ENCODE results near the gene CACNB4. TPM values are rescaled to one million over a fixed set of nuclear protein-coding genes. Genes with fewer than 3 reads are reported as not detected.

Gene CACNB4
- total and polyA plus RNA-seq, 8 donors, result 0.34 to 1.3 (median 0.70) TPM

- no peak for DNase-seq
- intact Hi-C loops (cut with DNase I), result no loop called here
- Histone ChIP-seq H3K36me3 (no peaks in the 10 kb centered on the region), H3K4me1 (no peaks in the 10 kb centered on the region), H3K9me3 (no peaks in the 10 kb centered on the region), H3K27ac (no peak overlapping the region), H3K27me3 (no peaks in the 10 kb centered on the region), H3K4me3 (no peak overlapping the region)
- ATAC-seq, result no peak
- 32 to 52% methylated on average over 1 of the region's 1 CpG for WGBS, 2 donors
- no peak for FAIRE-seq
- TF ChIP-seq, protein P1, sequence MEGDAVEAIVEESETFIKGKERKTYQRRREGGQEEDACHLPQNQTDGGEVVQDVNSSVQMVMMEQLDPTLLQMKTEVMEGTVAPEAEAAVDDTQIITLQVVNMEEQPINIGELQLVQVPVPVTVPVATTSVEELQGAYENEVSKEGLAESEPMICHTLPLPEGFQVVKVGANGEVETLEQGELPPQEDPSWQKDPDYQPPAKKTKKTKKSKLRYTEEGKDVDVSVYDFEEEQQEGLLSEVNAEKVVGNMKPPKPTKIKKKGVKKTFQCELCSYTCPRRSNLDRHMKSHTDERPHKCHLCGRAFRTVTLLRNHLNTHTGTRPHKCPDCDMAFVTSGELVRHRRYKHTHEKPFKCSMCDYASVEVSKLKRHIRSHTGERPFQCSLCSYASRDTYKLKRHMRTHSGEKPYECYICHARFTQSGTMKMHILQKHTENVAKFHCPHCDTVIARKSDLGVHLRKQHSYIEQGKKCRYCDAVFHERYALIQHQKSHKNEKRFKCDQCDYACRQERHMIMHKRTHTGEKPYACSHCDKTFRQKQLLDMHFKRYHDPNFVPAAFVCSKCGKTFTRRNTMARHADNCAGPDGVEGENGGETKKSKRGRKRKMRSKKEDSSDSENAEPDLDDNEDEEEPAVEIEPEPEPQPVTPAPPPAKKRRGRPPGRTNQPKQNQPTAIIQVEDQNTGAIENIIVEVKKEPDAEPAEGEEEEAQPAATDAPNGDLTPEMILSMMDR (IDR thresholded peaks at IDR 0.05), result no peak
These were observed 37.5 kb downstream of the CACNB4 start for GRCh38 chr2:152061383-152061782.

- WGBS, 2 donors, result 36 to 90% methylated on average over 1 of the region's 1 CpG
- no peaks in the 10 kb centered on the region for H3K9me3 ChIP-seq
- H3K4me3 ChIP-seq, result no peak overlapping the region
- H3K36me3 ChIP-seq, result no peaks in the 10 kb centered on the region
- FAIRE-seq, result no peak
- ATAC-seq, result no peak
- TF ChIP-seq, protein P1 (IDR thresholded peaks at IDR 0.05), result no peak
- H3K4me1 ChIP-seq, result no peaks in the 10 kb centered on the region
- no peak overlapping the region for H3K27ac ChIP-seq
- no peaks in the 10 kb centered on the region for H3K27me3 ChIP-seq
- no peak for DNase-seq
- intact Hi-C loops (cut with DNase I), result no loop called here
These were observed 40.2 kb downstream of the CACNB4 start for GRCh38 chr2:152058655-152059054.

DNA sequence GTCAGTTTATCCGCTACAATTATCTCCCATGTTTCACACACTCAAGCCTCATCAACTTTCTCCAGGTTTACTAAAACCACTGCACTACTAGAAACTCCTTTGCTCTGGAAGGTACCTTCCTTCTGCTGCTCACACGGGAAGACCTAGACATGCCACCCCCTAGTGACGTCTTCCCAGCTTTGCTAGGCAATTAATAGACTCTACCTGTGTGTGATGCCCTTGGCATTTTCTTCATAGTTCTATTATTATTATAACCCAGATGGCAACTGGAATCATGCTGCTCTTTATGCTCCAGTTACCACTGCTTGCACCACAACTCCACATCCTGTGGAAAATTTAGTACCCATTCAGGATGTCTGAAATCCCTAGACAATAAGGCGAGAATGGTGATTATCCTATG, 42.4 kb downstream of the CACNB4 start:
- FAIRE-seq (no peak), DNase-seq (no peak), ATAC-seq (no peak)
- no peaks in the 10 kb centered on the region for H3K36me3 ChIP-seq
- TF ChIP-seq, protein P1 (IDR thresholded peaks at IDR 0.05), result no peak
- no peak overlapping the region for H3K27ac ChIP-seq
- WGBS, 2 donors, result 69 to 79% methylated on average over 4 of the region's 4 CpGs
- H3K4me3 ChIP-seq, result no peak overlapping the region
- no peaks in the 10 kb centered on the region for H3K27me3 ChIP-seq
- intact Hi-C loops (cut with DNase I), result no loop called here
- H3K4me1 ChIP-seq, result no peaks in the 10 kb centered on the region
- H3K9me3 ChIP-seq, result no peaks in the 10 kb centered on the region

- Histone ChIP-seq H3K36me3 (no peaks in the 10 kb centered on the region), H3K9me3 (no peaks in the 10 kb centered on the region), H3K4me3 (no peak overlapping the region), H3K4me1 (no peaks in the 10 kb centered on the region), H3K27ac (no peak overlapping the region), H3K27me3 (no peaks in the 10 kb centered on the region)
- 90 to 94% methylated on average over 8 of the region's 8 CpGs for WGBS, 2 donors
- FAIRE-seq (no peak), ATAC-seq (no peak), DNase-seq (no peak)
- intact Hi-C loops (cut with DNase I), result no loop called here
- TF ChIP-seq, protein P1 (IDR thresholded peaks at IDR 0.05), result no peak
These were observed 43.3 kb downstream of the CACNB4 start for GRCh38 chr2:152055366-152056108.

GRCh38 chr2:152054593-152054992, 44.3 kb downstream of the CACNB4 start:
- ATAC-seq, result no peak
- WGBS, 2 donors, result 57 to 64% methylated on average over 2 of the region's 2 CpGs
- H3K27me3 ChIP-seq, result no peaks in the 10 kb centered on the region
- no peaks in the 10 kb centered on the region for H3K9me3 ChIP-seq
- no peaks in the 10 kb centered on the region for H3K4me1 ChIP-seq
- H3K4me3 ChIP-seq, result no peak overlapping the region
- TF ChIP-seq, protein P1 (IDR thresholded peaks at IDR 0.05), result no peak
- intact Hi-C loops (cut with DNase I), result no loop called here
- H3K27ac ChIP-seq, result no peak overlapping the region
- no peaks in the 10 kb centered on the region for H3K36me3 ChIP-seq
- FAIRE-seq, result no peak
- no peak for DNase-seq

All from pancreas (tissue), 10 donors.